ENCODE measurements around the gene MARCHF5. TPM values are rescaled to one million over a fixed set of nuclear protein-coding genes. Genes with fewer than 3 reads are reported as not detected.
"Not testable (repeated sequence)": the region's sequence is repeated elsewhere in the genome, so short reads cannot be mapped to it uniquely, and the experiment has no call there.

Gene MARCHF5
- total RNA-seq, 4 donors from 2014 or later: 1.8 to 17.8 (median 9.1) TPM

- H3K9me3 ChIP-seq: no peaks in the 10 kb centered on the region
- H3K4me3 ChIP-seq: no peak overlapping the region
- intact Hi-C loops (cut with DNase I; ENCODE audit: low total_unique reads) (no loop called here), in situ Hi-C loops (cut with MboI; ENCODE audit: low pct_ligation_motif_present in 1 of 4, low pct_unique_long_range_greater_than_20kb in 1 of 4, low sequenced_read_pairs in 3 of 4) (no loop called here)
- no peak overlapping the region for H3K27ac ChIP-seq
- H3K4me1 ChIP-seq: no peaks in the 10 kb centered on the region
- WGBS, 2 donors (ENCODE audit: low coverage in 1 of 2): 95 to 100% methylated on average over 2 of the region's 2 CpGs
- TF ChIP-seq EP300 (IDR thresholded peaks at IDR 0.05; ENCODE audit: low read depth): no peak
- no peak for TF ChIP-seq CTCF (IDR thresholded peaks at IDR 0.05)
- TF ChIP-seq POLR2A (IDR thresholded peaks at IDR 0.05): no peak
- no peak for TF ChIP-seq POLR2AphosphoS5 (IDR thresholded peaks at IDR 0.05)
- no peaks in the 10 kb centered on the region for H3K27me3 ChIP-seq
- DNase-seq: no peak
- H3K36me3 ChIP-seq: peaks cover 0 to 11% (median 0%) of the 10 kb centered on the region in 4 donors
Observed at GRCh38 chr10:92342796-92343195, 51.8 kb downstream of the MARCHF5 start.

GRCh38 chr10:92345575-92345974 lies 54.6 kb downstream of the MARCHF5 start:
- H3K27ac ChIP-seq; H3K4me3 ChIP-seq; H3K9me3 ChIP-seq; H3K27me3 ChIP-seq; DNase-seq; H3K4me1 ChIP-seq; in situ Hi-C loops (cut with MboI; ENCODE audit: low pct_ligation_motif_present in 1 of 4, low pct_unique_long_range_greater_than_20kb in 1 of 4, low sequenced_read_pairs in 3 of 4); intact Hi-C loops (cut with DNase I; ENCODE audit: low total_unique reads): not testable (repeated sequence)
- peaks cover 0 to 17% (median 8%) of the 10 kb centered on the region in 4 donors for H3K36me3 ChIP-seq
- WGBS, 2 donors (ENCODE audit: low coverage in 1 of 2): 90 to 99% methylated on average over 4 to 5 of the region's 5 CpGs

DNA sequence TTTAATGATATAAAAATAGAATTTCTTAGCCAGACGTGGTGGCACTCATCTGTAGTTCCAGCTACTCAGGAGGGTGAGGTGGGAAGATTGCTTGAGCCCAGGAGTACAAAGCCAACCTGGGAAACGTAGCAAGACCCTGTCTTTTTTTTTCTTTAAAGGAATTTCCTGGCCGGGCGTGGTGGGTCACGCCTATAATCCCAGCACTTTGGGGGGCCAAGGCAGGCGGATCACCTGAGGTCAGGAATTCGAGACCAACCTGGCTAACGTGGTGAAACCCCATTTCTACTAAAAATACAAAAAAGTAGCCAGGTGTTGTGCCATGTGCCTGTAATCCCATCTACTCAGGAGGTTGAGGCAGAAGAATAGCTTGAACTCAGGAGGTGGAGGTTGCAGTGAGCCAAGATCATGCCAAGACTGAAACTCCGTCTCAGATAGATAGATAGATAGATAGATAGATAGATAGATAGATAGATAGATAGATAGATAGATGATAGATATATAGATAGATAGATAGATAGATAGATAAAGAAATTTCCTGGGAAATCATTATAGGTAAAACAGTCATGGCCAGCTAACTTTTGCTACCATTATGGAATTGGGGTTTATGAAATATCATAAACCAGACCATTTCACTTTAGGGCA lies 56.2 kb downstream of the MARCHF5 start:
- intact Hi-C loops (cut with DNase I; ENCODE audit: low total_unique reads); H3K27me3 ChIP-seq; H3K9me3 ChIP-seq; in situ Hi-C loops (cut with MboI; ENCODE audit: low pct_ligation_motif_present in 1 of 4, low pct_unique_long_range_greater_than_20kb in 1 of 4, low sequenced_read_pairs in 3 of 4); H3K27ac ChIP-seq; DNase-seq; H3K4me1 ChIP-seq; H3K4me3 ChIP-seq: not testable (repeated sequence)
- peaks cover 0 to 24% (median 6%) of the 10 kb centered on the region in 4 donors for H3K36me3 ChIP-seq
- 95 to 100% methylated on average over 2 to 9 of the region's 9 CpGs for WGBS, 2 donors (ENCODE audit: low coverage in 1 of 2)

- H3K4me3 ChIP-seq: no peak overlapping the region
- H3K4me1 ChIP-seq: no peaks in the 10 kb centered on the region
- no peak overlapping the region for H3K27ac ChIP-seq
- WGBS, 2 donors (ENCODE audit: low coverage in 1 of 2): 89 to 100% methylated on average over 1 to 4 of the region's 4 CpGs
- H3K9me3 ChIP-seq: no peaks in the 10 kb centered on the region
- intact Hi-C loops (cut with DNase I; ENCODE audit: low total_unique reads): no loop called here
- DNase-seq: no peak
- no peak for TF ChIP-seq POLR2AphosphoS5 (IDR thresholded peaks at IDR 0.05)
- no peak for TF ChIP-seq POLR2A (IDR thresholded peaks at IDR 0.05)
- TF ChIP-seq EP300 (IDR thresholded peaks at IDR 0.05; ENCODE audit: low read depth): no peak
- TF ChIP-seq CTCF (IDR thresholded peaks at IDR 0.05): no peak
- no peaks in the 10 kb centered on the region for H3K27me3 ChIP-seq
- in situ Hi-C loops (cut with MboI; ENCODE audit: low pct_ligation_motif_present in 1 of 4, low pct_unique_long_range_greater_than_20kb in 1 of 4, low sequenced_read_pairs in 3 of 4): no loop called here
- H3K36me3 ChIP-seq: peaks cover 0 to 24% (median 3%) of the 10 kb centered on the region in 4 donors
Observed at GRCh38 chr10:92350411-92350810, 59.4 kb downstream of the MARCHF5 start.

GRCh38 chr10:92354587-92354986 lies 63.6 kb downstream of the MARCHF5 start:
- H3K4me3 ChIP-seq: no peak overlapping the region
- H3K27me3 ChIP-seq: no peaks in the 10 kb centered on the region
- in situ Hi-C loops (cut with MboI; ENCODE audit: low pct_ligation_motif_present in 1 of 4, low pct_unique_long_range_greater_than_20kb in 1 of 4, low sequenced_read_pairs in 3 of 4) (no loop called here), intact Hi-C loops (cut with DNase I; ENCODE audit: low total_unique reads) (no loop called here)
- no peaks in the 10 kb centered on the region for H3K9me3 ChIP-seq
- H3K4me1 ChIP-seq: no peaks in the 10 kb centered on the region
- H3K36me3 ChIP-seq: peaks cover 0 to 14% (median under 1%) of the 10 kb centered on the region in 4 donors
- WGBS, 2 donors (ENCODE audit: low coverage in 1 of 2): 68 to 70% methylated on average over 4 of the region's 4 CpGs
- no peak for DNase-seq
- TF ChIP-seq POLR2A (IDR thresholded peaks at IDR 0.05) (no peak), CTCF (IDR thresholded peaks at IDR 0.05) (no peak), EP300 (IDR thresholded peaks at IDR 0.05; ENCODE audit: low read depth) (no peak), POLR2AphosphoS5 (IDR thresholded peaks at IDR 0.05) (no peak)
- no peak overlapping the region for H3K27ac ChIP-seq
